Mesenchymal stem cell (in vitro differentiated cells and primary cell): ENCODE results near the gene PBX1.

Source experiments
- DNase-seq: peaks from one replicate; pipeline ENCODE4 v3.0.0-alpha.2; 2013
- H2AFZ ChIP-seq: one replicate; pipeline ENCODE4 v1.6.1; 2013; ENCODE audit warnings: low read depth, mild to moderate bottlenecking, control low read depth, inconsistent platforms, low read length, moderate library complexity
- H2AK5ac ChIP-seq: 2 replicates; pipeline ENCODE4 v1.6.1; 2013; ENCODE audit warnings: low read length, moderate library complexity, mild to moderate bottlenecking, inconsistent platforms; ENCODE audit not compliant: severe bottlenecking
- H2BK120ac ChIP-seq: one replicate; pipeline ENCODE4 v1.6.1; 2013; ENCODE audit warnings: low read depth, mild to moderate bottlenecking, inconsistent platforms, low read length, moderate library complexity
- H2BK12ac ChIP-seq, 2 experiments: one replicate each; pipeline ENCODE4 v1.6.1; 2013; ENCODE audit warnings: inconsistent platforms in 2 of 2, low read length in 2 of 2, mild to moderate bottlenecking in 2 of 2, moderate library complexity in 2 of 2, control low read depth in 1 of 2
- H2BK15ac ChIP-seq: one replicate; pipeline ENCODE4 v1.6.1; 2013; ENCODE audit warnings: mild to moderate bottlenecking, low read depth, inconsistent platforms; ENCODE audit not compliant: poor library complexity, severe bottlenecking
- H2BK5ac ChIP-seq: 2 replicates; pipeline ENCODE4 v1.6.1; 2013; ENCODE audit warnings: low read depth, mild to moderate bottlenecking, low read length, control low read depth, inconsistent platforms; ENCODE audit not compliant: poor library complexity, severe bottlenecking
- H3K14ac ChIP-seq, 2 experiments: one replicate each; pipeline ENCODE4 v1.6.1; 2013; ENCODE audit warnings: inconsistent platforms in 2 of 2, low read length in 2 of 2, control low read depth in 1 of 2, mild to moderate bottlenecking in 1 of 2, moderate library complexity in 1 of 2
- H3K18ac ChIP-seq, 2 experiments: one replicate each; pipeline ENCODE4 v1.6.1; 2013; ENCODE audit warnings: inconsistent platforms in 2 of 2, low read length in 2 of 2, control low read depth in 1 of 2, low read depth in 1 of 2, mild to moderate bottlenecking in 1 of 2
- H3K23ac ChIP-seq, 2 experiments: one replicate each; pipeline ENCODE4 v1.6.1; 2013; ENCODE audit warnings: inconsistent platforms in 2 of 2, low read length in 2 of 2, mild to moderate bottlenecking in 2 of 2, moderate library complexity in 2 of 2, control low read depth in 1 of 2
- H3K27ac ChIP-seq: 2 replicates; pipeline ENCODE4 v1.5.1; 2013; ENCODE audit warnings: mild to moderate bottlenecking, moderate library complexity, low read length, control low read depth, inconsistent platforms; ENCODE audit not compliant: poor library complexity, severe bottlenecking
- H3K27me3 ChIP-seq, 2 experiments: 2 replicates each; pipeline versions ENCODE4 v1.6.1 to v1.7.0; 2013; ENCODE audit warnings: low read length in 2 of 2, mild to moderate bottlenecking in 2 of 2, moderate library complexity in 2 of 2, control low read depth in 1 of 2, inconsistent platforms in 1 of 2; ENCODE audit not compliant: control insufficient read depth in 1 of 2, insufficient read depth in 1 of 2
- H3K36me3 ChIP-seq, 2 experiments: 2 replicates each; pipeline versions ENCODE4 v1.6.1 to v1.7.0; 2013; ENCODE audit warnings: low read length in 2 of 2, control low read depth in 1 of 2, inconsistent platforms in 1 of 2, low read depth in 1 of 2, mild to moderate bottlenecking in 1 of 2; ENCODE audit not compliant: insufficient read depth in 2 of 2, control insufficient read depth in 1 of 2
- H3K4ac ChIP-seq, 2 experiments: one replicate each; pipeline ENCODE4 v1.6.1; 2013; ENCODE audit warnings: inconsistent platforms in 2 of 2, low read length in 2 of 2, mild to moderate bottlenecking in 2 of 2, moderate library complexity in 2 of 2, control low read depth in 1 of 2, low read depth in 1 of 2
- H3K4me1 ChIP-seq: 2 replicates; pipeline ENCODE4 v1.6.1; 2013; ENCODE audit warnings: low read depth, low read length, control low read depth; ENCODE audit not compliant: control insufficient read depth, insufficient read depth
- H3K4me2 ChIP-seq: 2 replicates; pipeline ENCODE4 v1.6.1; 2013; ENCODE audit warnings: low read length, mild to moderate bottlenecking, inconsistent platforms; ENCODE audit not compliant: poor library complexity, severe bottlenecking
- H3K4me3 ChIP-seq, 2 experiments: 2 replicates each; pipeline versions ENCODE4 v1.5.1 to v1.7.0; 2013; ENCODE audit warnings: low read length in 2 of 2, mild to moderate bottlenecking in 2 of 2, control low read depth in 1 of 2, low read depth in 1 of 2; ENCODE audit not compliant: insufficient read depth in 1 of 2
- H3K79me1 ChIP-seq: replicated peaks from 2 replicates; pipeline ENCODE4 v1.6.1; 2013; ENCODE audit warnings: mild to moderate bottlenecking, control low read depth, low read length, inconsistent platforms; ENCODE audit not compliant: poor library complexity, severe bottlenecking
- H3K9ac ChIP-seq: 2 replicates; pipeline ENCODE4 v1.7.0; 2013; ENCODE audit warnings: mild to moderate bottlenecking, low read length, moderate library complexity
- H3K9me3 ChIP-seq: 2 replicates; pipeline ENCODE4 v1.7.0; 2013; ENCODE audit warnings: mild to moderate bottlenecking, low read length; ENCODE audit not compliant: control insufficient read depth
- H4K8ac ChIP-seq: one replicate; pipeline ENCODE4 v1.6.1; 2013; ENCODE audit warnings: inconsistent platforms, mild to moderate bottlenecking, low read length, moderate library complexity
- H4K91ac ChIP-seq: one replicate; pipeline ENCODE4 v1.6.1; 2013; ENCODE audit warnings: mild to moderate bottlenecking, low read length, inconsistent platforms
- WGBS: methylation state at CpG from one replicate; pipeline ENCODE4 v1.1.7; 2013; ENCODE audit warnings: mixed read lengths; 5-methylcytosine and 5-hydroxymethylcytosine counted together

PBX1 gene

DNA sequence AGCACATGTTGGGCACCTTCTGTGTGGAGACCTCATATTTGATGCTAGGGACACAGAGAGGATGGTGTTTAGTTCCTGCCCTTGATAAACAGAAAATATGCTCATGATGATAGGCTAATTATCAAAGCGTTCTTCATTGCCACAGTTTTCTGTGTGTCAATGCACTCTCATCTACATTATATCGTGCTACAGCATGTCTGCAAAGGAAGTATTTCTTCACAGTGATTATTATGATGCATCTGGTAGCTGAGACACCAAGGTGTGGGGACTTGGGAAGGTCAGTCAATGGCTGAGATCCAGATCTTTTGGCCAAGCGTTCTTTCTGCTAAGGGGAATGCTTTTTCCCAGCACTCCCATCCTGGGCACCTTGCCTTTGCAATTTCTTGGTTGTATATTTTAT is 321.2 kb downstream of the PBX1 start:
- no peak overlapping the region for H3K4me2 ChIP-seq
- no peaks in the 10 kb centered on the region for H3K27me3 ChIP-seq
- H3K9me3 ChIP-seq = no peaks in the 10 kb centered on the region
- no peak overlapping the region for H4K8ac ChIP-seq
- H3K27ac ChIP-seq = no peak overlapping the region
- no peak overlapping the region for H3K23ac ChIP-seq
- no peak overlapping the region for H3K4me3 ChIP-seq
- no peak overlapping the region for H2AK5ac ChIP-seq
- no peak overlapping the region for H3K9ac ChIP-seq
- no peak overlapping the region for H2BK12ac ChIP-seq
- H2BK120ac ChIP-seq = no peak overlapping the region
- DNase-seq = no peak
- WGBS = 90% methylated on average over 2 of the region's 3 CpGs
- H3K14ac ChIP-seq = no peak overlapping the region
- no peaks in the 10 kb centered on the region for H3K4me1 ChIP-seq
- no peak overlapping the region for H2BK5ac ChIP-seq
- H2AFZ ChIP-seq = no peak overlapping the region
- no peak overlapping the region for H3K18ac ChIP-seq
- H4K91ac ChIP-seq = no peak overlapping the region
- no peaks in the 10 kb centered on the region for H3K79me1 ChIP-seq
- H3K36me3 ChIP-seq = no peaks in the 10 kb centered on the region
- H3K4ac ChIP-seq = no peak overlapping the region
- no peak overlapping the region for H2BK15ac ChIP-seq

GRCh38 chr1:164880644-164881043 is 321.7 kb downstream of the PBX1 start:
- H2BK15ac ChIP-seq = no peak overlapping the region
- no peaks in the 10 kb centered on the region for H3K36me3 ChIP-seq
- no peak overlapping the region for H3K23ac ChIP-seq
- no peak overlapping the region for H3K9ac ChIP-seq
- no peak overlapping the region for H3K4me3 ChIP-seq
- no peak overlapping the region for H3K4ac ChIP-seq
- no peak overlapping the region for H2AFZ ChIP-seq
- H2BK120ac ChIP-seq = no peak overlapping the region
- H4K8ac ChIP-seq = no peak overlapping the region
- H2BK12ac ChIP-seq = no peak overlapping the region
- no peak overlapping the region for H3K4me2 ChIP-seq
- H3K4me1 ChIP-seq = no peaks in the 10 kb centered on the region
- H3K18ac ChIP-seq = no peak overlapping the region
- H3K27ac ChIP-seq = no peak overlapping the region
- WGBS = 76% methylated on average over 2 of the region's 2 CpGs
- H4K91ac ChIP-seq = no peak overlapping the region
- no peaks in the 10 kb centered on the region for H3K9me3 ChIP-seq
- no peaks in the 10 kb centered on the region for H3K27me3 ChIP-seq
- H2AK5ac ChIP-seq = no peak overlapping the region
- H2BK5ac ChIP-seq = no peak overlapping the region
- no peak for DNase-seq
- H3K14ac ChIP-seq = no peak overlapping the region
- H3K79me1 ChIP-seq = no peaks in the 10 kb centered on the region

DNA sequence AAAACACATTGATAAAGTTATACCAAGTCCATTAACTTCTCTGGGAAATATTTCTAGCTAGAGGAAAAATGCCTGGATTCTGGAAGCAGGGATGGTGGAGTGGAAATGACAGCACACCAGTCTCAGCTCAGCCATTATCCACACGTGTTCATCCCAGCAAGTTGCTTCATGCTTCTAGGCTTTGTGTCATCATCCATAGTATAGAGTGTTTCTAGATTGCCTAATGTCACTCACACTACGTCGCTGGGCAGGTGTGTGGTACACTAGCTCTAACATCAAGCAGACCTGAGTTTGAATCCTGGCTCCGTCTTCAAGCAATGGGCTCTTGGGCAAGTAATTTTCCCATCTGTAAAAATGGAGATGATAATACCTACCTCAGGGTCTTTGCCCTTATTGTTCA is 326.3 kb downstream of the PBX1 start:
- Histone ChIP-seq H2BK5ac (no peak overlapping the region), H3K14ac (no peak overlapping the region), H3K27ac (no peak overlapping the region), H3K4me3 (no peak overlapping the region), H3K27me3 (no peaks in the 10 kb centered on the region), H3K9ac (no peak overlapping the region), H2BK120ac (no peak overlapping the region), H3K9me3 (no peaks in the 10 kb centered on the region), H3K36me3 (no peaks in the 10 kb centered on the region), H3K23ac (no peak overlapping the region), H2AK5ac (no peak overlapping the region), H2BK12ac (no peak overlapping the region), H2BK15ac (no peak overlapping the region), H3K18ac (no peak overlapping the region), H3K4ac (no peak overlapping the region), H4K8ac (no peak overlapping the region), H4K91ac (no peak overlapping the region), H2AFZ (no peak overlapping the region), H3K4me2 (no peak overlapping the region), H3K4me1 (no peaks in the 10 kb centered on the region), H3K79me1 (no peaks in the 10 kb centered on the region)
- WGBS = 89% methylated on average over 4 of the region's 4 CpGs
- DNase-seq = no peak

DNA sequence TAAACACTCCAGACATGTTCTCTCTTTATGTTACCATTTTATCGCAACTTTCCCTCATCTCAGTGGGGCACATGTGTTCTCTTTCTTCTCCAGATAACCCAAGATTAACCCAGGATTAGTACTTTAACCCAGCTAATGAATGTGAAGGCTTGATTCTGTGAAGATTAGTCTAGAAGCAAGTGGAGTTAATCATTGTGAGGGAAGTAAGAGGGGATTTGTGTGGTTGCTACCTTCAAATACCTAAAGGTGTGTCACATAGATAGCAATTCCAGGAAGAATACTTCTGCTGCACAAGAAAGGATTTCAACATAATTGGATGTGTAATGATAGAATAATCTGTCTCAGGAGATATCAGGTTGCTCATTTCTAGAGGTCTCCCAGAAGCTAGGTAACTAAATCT is 327.1 kb downstream of the PBX1 start:
- no peak overlapping the region for H3K4me2 ChIP-seq
- H2AK5ac ChIP-seq = no peak overlapping the region
- no peak overlapping the region for H2BK12ac ChIP-seq
- H4K91ac ChIP-seq = no peak overlapping the region
- H3K18ac ChIP-seq = no peak overlapping the region
- no peak overlapping the region for H2AFZ ChIP-seq
- no peak for DNase-seq
- no peaks in the 10 kb centered on the region for H3K79me1 ChIP-seq
- no peak overlapping the region for H3K9ac ChIP-seq
- no peaks in the 10 kb centered on the region for H3K4me1 ChIP-seq
- H3K14ac ChIP-seq = no peak overlapping the region
- H2BK120ac ChIP-seq = no peak overlapping the region
- H3K9me3 ChIP-seq = no peaks in the 10 kb centered on the region
- no CpG with 5 or more reads among the region's 1 CpG for WGBS
- no peak overlapping the region for H3K23ac ChIP-seq
- no peaks in the 10 kb centered on the region for H3K36me3 ChIP-seq
- no peak overlapping the region for H3K4me3 ChIP-seq
- no peak overlapping the region for H4K8ac ChIP-seq
- no peak overlapping the region for H3K4ac ChIP-seq
- no peaks in the 10 kb centered on the region for H3K27me3 ChIP-seq
- H2BK5ac ChIP-seq = no peak overlapping the region
- no peak overlapping the region for H2BK15ac ChIP-seq
- H3K27ac ChIP-seq = no peak overlapping the region
